ENCODE results near the gene PSME3.

PSME3 gene

DNA sequence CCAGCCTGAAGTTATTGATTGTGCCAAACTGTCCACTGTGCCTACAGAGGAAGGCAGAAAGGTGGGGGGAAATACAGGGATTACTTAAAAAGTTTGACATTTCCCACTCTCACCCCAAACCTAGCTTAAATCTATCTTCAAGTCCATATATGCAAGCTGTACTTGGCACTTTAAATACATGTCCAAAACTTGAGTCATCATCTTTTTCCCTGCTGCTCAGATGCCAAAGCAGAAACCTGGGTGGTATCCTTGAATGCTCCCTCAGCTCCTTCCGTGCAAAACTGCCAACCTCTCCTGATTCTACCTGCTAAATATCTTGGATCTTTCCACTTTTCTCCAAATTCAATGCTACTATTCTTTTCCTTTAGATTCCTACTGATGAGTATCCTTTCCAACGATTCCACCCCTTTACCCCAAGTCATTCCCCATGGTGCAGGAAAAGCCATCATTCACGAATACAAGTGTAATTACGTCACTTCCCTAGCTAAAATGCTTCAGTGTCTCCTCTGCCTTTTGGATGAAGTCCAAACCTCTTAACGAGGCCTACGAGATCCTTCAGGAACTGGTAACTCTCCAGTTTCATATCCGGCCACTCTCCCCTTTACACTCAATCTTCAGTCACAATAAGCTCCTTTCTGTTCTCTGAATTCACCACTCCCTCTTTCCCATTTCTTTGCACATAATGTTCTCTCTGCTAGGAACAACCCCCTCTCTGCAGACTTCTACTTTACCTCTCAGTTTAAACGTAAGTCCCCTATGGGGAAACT is 18.4 kb upstream of the PSME3 start:
- DNase-seq (ENCODE audit: extremely low read depth in 1 of 2, low read depth in 1 of 2), result no peak

GRCh38 chr17:42817866-42818265 is 15.3 kb upstream of the PSME3 start:
- no peak for DNase-seq (ENCODE audit: extremely low read depth in 1 of 2, low read depth in 1 of 2)

DNA sequence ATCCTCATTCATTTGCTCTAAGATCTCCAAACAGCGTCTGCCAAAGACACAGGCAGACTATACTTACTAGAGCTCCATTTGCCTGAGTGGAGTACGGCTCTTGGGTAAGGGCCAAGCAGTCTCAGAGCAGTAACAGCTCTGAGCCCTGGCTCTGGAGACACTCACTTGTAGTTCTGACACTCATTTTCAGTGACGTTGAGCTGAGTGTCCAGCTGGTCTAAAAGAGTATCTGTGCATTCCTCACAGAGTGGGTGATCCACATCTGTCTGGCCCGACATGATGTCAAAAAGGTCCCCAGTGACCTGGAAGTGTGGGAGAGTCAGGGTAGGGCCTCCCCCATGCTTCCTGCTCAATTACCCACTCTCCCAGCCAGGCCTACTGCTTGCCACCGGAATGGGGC is 14.8 kb upstream of the PSME3 start:
- DNase-seq (ENCODE audit: extremely low read depth in 1 of 2, low read depth in 1 of 2), result no peak

DNA sequence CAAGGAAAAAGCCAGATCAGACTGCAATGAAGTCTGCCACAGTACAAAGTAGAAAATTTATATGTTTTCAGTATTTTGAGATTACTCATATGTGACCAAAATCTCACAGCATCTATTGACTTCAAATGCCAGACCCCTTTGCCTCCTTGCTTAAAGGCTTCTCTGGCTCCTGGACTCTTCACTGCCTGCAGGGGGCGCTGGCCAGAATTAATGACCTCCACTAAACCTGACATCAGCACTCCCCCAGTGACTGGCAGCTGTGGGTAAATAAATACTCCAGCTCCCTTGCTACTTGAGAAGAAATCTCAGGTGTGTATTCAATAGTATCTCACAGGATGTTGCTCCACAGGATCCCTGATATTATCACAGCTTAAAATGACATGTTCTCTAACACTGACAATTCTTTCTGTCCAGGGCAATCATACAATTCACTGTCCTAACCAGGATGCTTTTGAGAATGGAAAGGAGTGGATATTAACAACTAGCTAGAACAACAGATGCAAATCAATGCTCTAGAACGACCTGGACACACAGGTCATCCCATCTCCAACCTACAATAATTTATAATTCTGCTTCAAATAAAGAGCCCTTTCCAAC is 13.2 kb upstream of the PSME3 start:
- peak in 1 of 2 donors; percentile 40 for DNase-seq (ENCODE audit: extremely low read depth in 1 of 2, low read depth in 1 of 2)

GRCh38 chr17:42821176-42821575 is 12.0 kb upstream of the PSME3 start:
- no peak for DNase-seq (ENCODE audit: extremely low read depth in 1 of 2, low read depth in 1 of 2)

- DNase-seq (ENCODE audit: extremely low read depth in 1 of 2, low read depth in 1 of 2), result no peak
These were observed 5.7 kb upstream of the PSME3 start for GRCh38 chr17:42827472-42827871.

GRCh38 chr17:42830971-42831370 is 2.2 kb upstream of the PSME3 start:
- DNase-seq (ENCODE audit: extremely low read depth in 1 of 2, low read depth in 1 of 2), result no peak

DNA sequence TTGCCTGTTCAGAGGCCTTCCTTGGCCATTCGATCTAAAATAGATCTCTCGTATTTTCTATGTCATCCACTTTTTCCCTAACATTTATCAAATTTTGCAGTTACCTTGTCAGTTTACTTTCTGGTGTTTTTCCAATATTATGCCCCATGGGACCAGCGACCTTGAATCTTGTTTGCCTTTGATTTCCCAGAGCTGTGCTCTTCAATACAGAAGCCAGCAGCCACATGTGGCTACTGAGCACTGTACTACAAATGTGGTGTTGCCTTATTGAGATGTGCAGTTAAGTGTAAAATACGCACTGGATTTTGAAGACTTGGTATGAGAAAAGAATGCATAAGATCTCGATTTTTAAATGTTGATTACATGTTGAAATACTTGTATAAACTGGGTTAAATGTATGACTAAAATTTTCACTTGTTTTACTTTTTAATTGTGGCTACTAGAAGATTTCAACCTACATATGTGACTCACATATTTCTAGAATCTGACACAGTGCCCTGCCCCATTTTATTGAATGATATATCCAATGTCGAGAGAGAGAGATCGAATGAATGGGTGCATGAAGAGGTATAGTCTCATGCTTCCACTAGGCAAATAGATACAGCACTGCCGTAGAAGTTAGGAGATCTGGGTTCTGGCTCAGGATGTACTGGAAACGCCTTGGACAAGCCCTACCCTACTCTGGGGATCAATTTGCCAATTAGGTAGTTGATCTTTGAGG is 824 bp upstream of the PSME3 start:
- DNase-seq (ENCODE audit: extremely low read depth in 1 of 2, low read depth in 1 of 2), result no peak

GRCh38 chr17:42833767-42834422 is 698 bp downstream of the PSME3 start:
- DNase-seq (ENCODE audit: extremely low read depth in 1 of 2, low read depth in 1 of 2), result no peak

- DNase-seq (ENCODE audit: extremely low read depth in 1 of 2, low read depth in 1 of 2), result no peak
These were observed 2.5 kb downstream of the PSME3 start for GRCh38 chr17:42835732-42836131.

- DNase-seq (ENCODE audit: extremely low read depth in 1 of 2, low read depth in 1 of 2), result no peak
These were observed 8.9 kb downstream of the PSME3 start for GRCh38 chr17:42841975-42842685.

DNA sequence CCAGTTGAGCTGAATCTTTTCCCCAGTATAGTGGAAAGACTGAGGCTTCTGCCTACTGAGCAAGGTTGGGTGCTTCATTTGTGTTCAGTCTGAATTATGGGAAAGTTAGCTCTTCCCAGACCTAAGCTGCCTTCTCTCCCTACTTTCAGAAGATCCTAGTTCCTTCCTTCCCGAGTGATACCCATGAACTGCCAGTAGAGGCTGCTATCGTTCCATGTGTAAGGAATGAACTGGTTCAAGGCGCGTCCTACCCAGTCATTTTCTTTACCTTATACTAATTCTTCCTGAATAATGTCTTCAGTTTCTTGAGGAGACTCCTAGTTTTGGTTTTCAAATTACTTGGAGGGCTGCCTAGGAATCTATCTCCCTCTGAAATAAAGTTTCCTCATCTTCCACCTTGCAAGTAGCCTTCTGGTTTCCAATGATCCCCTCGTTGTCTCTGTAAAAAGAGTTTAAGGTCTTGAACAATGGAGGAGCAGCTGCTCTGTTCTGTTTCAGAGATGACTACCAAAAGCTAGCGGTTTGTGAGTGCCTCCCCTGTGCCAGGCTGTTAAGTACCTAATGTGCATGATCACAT is 10.2 kb downstream of the PSME3 start:
- DNase-seq (ENCODE audit: extremely low read depth in 1 of 2, low read depth in 1 of 2), result no peak

GRCh38 chr17:42844271-42844670 is 11.1 kb downstream of the PSME3 start, which contains the start of gene AOC2:
TSS of gene AOC2 (plus strand) at chr17:42844580. CDS start at chr17:42844627, 47 bp downstream.
- no peak for DNase-seq (ENCODE audit: extremely low read depth in 1 of 2, low read depth in 1 of 2)

GRCh38 chr17:42844761-42845555 is 11.8 kb downstream of the PSME3 start:
- no peak for DNase-seq (ENCODE audit: extremely low read depth in 1 of 2, low read depth in 1 of 2)

GRCh38 chr17:42845556-42845917 is 12.3 kb downstream of the PSME3 start:
- no peak for DNase-seq (ENCODE audit: extremely low read depth in 1 of 2, low read depth in 1 of 2)

- no peak for DNase-seq (ENCODE audit: extremely low read depth in 1 of 2, low read depth in 1 of 2)
These were observed 12.9 kb downstream of the PSME3 start for GRCh38 chr17:42845918-42846593.

- no peak for DNase-seq (ENCODE audit: extremely low read depth in 1 of 2, low read depth in 1 of 2)
These were observed 13.5 kb downstream of the PSME3 start for GRCh38 chr17:42846594-42847280.

DNA sequence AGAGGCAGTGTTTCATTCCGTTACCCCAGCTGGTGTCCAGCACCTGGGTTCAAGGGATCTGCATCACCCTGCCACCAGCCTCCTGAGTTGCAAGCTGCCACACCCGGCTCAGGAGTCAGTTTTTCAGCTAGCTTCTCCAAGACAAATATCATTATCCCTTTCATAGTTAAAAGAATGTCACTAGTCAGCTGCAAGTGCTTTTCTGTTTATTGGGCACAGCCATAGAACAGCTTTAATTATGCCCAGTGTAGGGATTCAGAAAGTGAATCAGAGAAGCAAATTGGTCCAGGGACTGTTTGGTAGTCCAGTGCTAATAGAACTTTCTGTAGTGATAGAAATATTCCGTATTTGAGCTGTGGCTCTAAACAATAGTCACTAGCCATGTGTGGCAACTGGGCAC is 14.9 kb downstream of the PSME3 start:
- DNase-seq (ENCODE audit: extremely low read depth in 1 of 2, low read depth in 1 of 2), result no peak

DNA sequence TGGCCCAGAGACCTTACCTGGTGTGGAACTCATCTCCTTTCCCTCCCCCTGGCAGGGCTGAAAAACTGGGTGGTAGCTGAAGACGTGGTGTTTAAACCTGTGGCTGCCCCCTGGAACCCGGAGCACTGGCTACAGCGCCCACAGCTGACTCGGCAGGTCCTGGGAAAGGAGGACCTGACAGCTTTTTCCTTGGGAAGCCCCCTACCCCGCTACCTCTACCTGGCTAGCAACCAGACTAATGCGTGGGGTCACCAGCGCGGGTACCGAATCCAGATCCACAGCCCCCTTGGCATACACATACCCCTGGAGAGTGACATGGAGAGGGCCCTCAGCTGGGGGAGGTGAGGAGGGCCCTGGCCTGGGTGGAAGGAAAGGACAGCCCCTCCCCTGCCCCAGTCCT is 15.8 kb downstream of the PSME3 start:
- no peak for DNase-seq (ENCODE audit: extremely low read depth in 1 of 2, low read depth in 1 of 2)

All from activated CD8-positive, alpha-beta memory T cell treated with anti-CD3 and anti-CD28 coated beads for 1 hour (primary cell).